Measurements from ENCODE around the gene ADK.

ADK gene

DNA sequence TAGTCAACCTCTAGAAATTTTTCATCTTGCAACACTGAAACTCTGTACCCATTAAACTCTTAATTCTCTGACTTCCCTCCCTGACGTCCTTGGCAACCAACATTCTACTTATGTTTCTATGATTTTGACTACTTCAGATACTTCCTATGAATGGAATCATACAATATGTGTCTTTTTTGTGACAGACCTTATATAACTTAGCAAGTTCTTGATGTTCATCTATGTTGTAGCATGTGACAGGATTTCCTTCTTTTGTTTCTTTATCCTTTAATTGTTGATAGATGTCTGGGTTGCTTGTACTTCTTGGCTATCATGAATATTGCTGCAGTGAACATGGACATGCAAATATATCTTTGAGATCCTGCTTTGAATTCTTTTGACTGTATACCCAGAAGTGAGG is 240.8 kb downstream of the ADK start:
- no peaks in the 10 kb centered on the region for H3K36me3 ChIP-seq (ENCODE audit: insufficient read depth)
- no peak overlapping the region for H3K4me3 ChIP-seq (IDR thresholded peaks at IDR 0.05; ENCODE audit: insufficient read depth, low read depth, low read length)
- no peaks in the 10 kb centered on the region for H3K27me3 ChIP-seq (ENCODE audit: insufficient read depth, low read depth)
- H4K20me1 ChIP-seq (ENCODE audit: insufficient read depth) = no peaks in the 10 kb centered on the region
- no peak overlapping the region for H3K9ac ChIP-seq
- H3K4me2 ChIP-seq = no peak overlapping the region
- H3K4me1 ChIP-seq (ENCODE audit: low read depth, poor library complexity, severe bottlenecking) = no peaks in the 10 kb centered on the region
- H2AFZ ChIP-seq (ENCODE audit: low read depth) = no peak overlapping the region
- no peak overlapping the region for H3K27ac ChIP-seq
- H3K79me2 ChIP-seq (ENCODE audit: insufficient read depth, low read depth) = no peaks in the 10 kb centered on the region
- TF ChIP-seq, protein P1, sequence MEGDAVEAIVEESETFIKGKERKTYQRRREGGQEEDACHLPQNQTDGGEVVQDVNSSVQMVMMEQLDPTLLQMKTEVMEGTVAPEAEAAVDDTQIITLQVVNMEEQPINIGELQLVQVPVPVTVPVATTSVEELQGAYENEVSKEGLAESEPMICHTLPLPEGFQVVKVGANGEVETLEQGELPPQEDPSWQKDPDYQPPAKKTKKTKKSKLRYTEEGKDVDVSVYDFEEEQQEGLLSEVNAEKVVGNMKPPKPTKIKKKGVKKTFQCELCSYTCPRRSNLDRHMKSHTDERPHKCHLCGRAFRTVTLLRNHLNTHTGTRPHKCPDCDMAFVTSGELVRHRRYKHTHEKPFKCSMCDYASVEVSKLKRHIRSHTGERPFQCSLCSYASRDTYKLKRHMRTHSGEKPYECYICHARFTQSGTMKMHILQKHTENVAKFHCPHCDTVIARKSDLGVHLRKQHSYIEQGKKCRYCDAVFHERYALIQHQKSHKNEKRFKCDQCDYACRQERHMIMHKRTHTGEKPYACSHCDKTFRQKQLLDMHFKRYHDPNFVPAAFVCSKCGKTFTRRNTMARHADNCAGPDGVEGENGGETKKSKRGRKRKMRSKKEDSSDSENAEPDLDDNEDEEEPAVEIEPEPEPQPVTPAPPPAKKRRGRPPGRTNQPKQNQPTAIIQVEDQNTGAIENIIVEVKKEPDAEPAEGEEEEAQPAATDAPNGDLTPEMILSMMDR (conservative IDR thresholded peaks at IDR 0.05; ENCODE audit: low read depth, low read length) = no peak

DNA sequence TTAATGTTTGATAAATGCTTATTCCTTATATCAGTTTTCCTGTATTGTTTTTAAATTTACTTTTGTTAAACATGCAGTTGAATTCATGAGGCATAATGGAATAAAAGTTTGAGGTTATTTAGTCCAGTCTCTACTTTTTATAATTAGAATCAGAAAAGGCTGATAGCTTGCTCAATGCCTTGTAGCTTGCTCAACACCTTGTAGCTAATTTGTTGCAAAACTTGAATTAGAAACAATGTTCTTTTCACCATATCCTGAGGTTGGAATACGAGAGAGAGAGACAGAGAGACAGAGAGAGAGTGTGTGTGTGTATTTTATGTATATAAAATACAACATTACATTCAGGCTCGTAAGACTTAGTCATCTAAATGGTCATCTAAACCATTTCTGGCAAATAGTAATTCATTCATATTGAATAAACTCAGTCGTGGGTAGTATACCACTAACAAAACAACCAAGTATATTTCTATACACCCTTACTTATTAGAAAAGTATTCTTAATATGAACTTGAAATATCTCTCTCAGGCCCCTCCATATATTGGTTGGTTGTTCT is 243.5 kb downstream of the ADK start:
- no peak overlapping the region for H3K4me2 ChIP-seq
- H3K9ac ChIP-seq = no peak overlapping the region
- H3K27me3 ChIP-seq (ENCODE audit: insufficient read depth, low read depth) = no peaks in the 10 kb centered on the region
- H4K20me1 ChIP-seq (ENCODE audit: insufficient read depth) = no peaks in the 10 kb centered on the region
- no peak overlapping the region for H3K4me3 ChIP-seq (IDR thresholded peaks at IDR 0.05; ENCODE audit: insufficient read depth, low read depth, low read length)
- H3K4me1 ChIP-seq (ENCODE audit: low read depth, poor library complexity, severe bottlenecking) = no peaks in the 10 kb centered on the region
- H3K36me3 ChIP-seq (ENCODE audit: insufficient read depth) = no peaks in the 10 kb centered on the region
- TF ChIP-seq, protein P1 (conservative IDR thresholded peaks at IDR 0.05; ENCODE audit: low read depth, low read length) = no peak
- H3K27ac ChIP-seq = no peak overlapping the region
- no peaks in the 10 kb centered on the region for H3K79me2 ChIP-seq (ENCODE audit: insufficient read depth, low read depth)
- H2AFZ ChIP-seq (ENCODE audit: low read depth) = no peak overlapping the region

DNA sequence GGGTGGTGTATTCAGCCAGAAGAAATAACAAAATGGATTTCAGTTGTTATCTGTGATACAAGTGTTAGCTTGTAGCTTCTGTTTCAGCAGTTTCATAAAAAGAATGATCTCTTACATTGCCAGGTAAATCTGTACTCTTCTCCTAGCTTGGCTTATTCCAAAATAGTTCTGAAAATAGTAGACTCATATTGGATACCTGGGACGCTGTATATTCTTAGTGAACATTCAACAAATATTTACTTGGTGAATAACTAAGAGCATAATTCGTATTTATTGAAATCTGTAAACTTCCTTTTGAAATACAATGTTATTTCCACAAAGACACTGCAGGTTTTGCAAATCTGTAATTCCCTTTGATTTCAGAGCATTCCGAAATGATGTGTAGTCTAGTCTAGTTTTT is 249.2 kb downstream of the ADK start:
- Histone ChIP-seq H3K4me1 (ENCODE audit: low read depth, poor library complexity, severe bottlenecking) (no peaks in the 10 kb centered on the region), H3K4me2 (no peak overlapping the region), H3K27ac (no peak overlapping the region), H3K9ac (no peak overlapping the region), H3K79me2 (ENCODE audit: insufficient read depth, low read depth) (no peaks in the 10 kb centered on the region), H2AFZ (ENCODE audit: low read depth) (no peak overlapping the region), H3K27me3 (ENCODE audit: insufficient read depth, low read depth) (no peaks in the 10 kb centered on the region), H3K4me3 (IDR thresholded peaks at IDR 0.05; ENCODE audit: insufficient read depth, low read depth, low read length) (no peak overlapping the region), H4K20me1 (ENCODE audit: insufficient read depth) (no peaks in the 10 kb centered on the region), H3K36me3 (ENCODE audit: insufficient read depth) (no peaks in the 10 kb centered on the region)
- TF ChIP-seq, protein P1 (conservative IDR thresholded peaks at IDR 0.05; ENCODE audit: low read depth, low read length) = no peak

DNA sequence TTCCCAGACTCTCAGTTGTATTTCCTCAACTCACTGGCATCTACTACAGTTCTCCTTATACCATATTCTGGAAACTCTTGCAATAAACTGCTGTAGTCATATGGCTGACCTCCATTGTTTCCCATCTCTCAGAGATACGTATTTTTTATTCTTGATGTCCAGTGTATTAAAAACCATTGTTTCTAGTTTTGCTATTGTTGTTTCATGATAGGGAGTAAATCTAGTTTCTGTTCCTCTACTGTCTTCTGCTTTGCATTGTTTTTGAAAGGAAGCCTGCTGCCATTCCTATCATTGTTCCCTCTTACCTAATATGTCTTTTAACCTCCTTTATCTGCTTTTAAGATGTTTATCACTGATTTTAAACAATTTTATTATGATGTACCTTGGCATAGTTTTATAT is 255.0 kb downstream of the ADK start:
- Histone ChIP-seq H3K27ac (no peak overlapping the region), H3K4me2 (no peak overlapping the region), H3K9ac (no peak overlapping the region), H3K4me1 (ENCODE audit: low read depth, poor library complexity, severe bottlenecking) (no peaks in the 10 kb centered on the region), H3K27me3 (ENCODE audit: insufficient read depth, low read depth) (no peaks in the 10 kb centered on the region), H4K20me1 (ENCODE audit: insufficient read depth) (no peaks in the 10 kb centered on the region), H3K79me2 (ENCODE audit: insufficient read depth, low read depth) (no peaks in the 10 kb centered on the region), H3K36me3 (ENCODE audit: insufficient read depth) (no peaks in the 10 kb centered on the region), H2AFZ (ENCODE audit: low read depth) (no peak overlapping the region), H3K4me3 (IDR thresholded peaks at IDR 0.05; ENCODE audit: insufficient read depth, low read depth, low read length) (no peak overlapping the region)
- TF ChIP-seq, protein P1 (conservative IDR thresholded peaks at IDR 0.05; ENCODE audit: low read depth, low read length) = no peak
